Sigmoid colon (tissue), 4 donors: ENCODE results near the gene DENND10.

Experiments
- CTCF ChIP-seq, 4 experiments: fragments of 450-650 bp in 3 of 4; fragments of 200-600 bp in 1 of 4; IDR thresholded peaks; one replicate each; pipeline ENCODE4 v1.5.1; 2016 to 2019; ENCODE audit warnings: antibody characterized with exemption in 4 of 4, mild to moderate bottlenecking in 3 of 4, moderate library complexity in 2 of 4
- EP300 ChIP-seq, 4 donors: sonication (generic); formaldehyde crosslinking; IDR thresholded peaks; one replicate each; pipeline ENCODE4 v1.6.1; 2017; ENCODE audit warnings: antibody characterized with exemption in 4 of 4
- POLR2A ChIP-seq, 2 donors: fragments of 450-650 bp; IDR thresholded peaks; one replicate each; pipeline ENCODE4 v1.6.1; 2016; ENCODE audit warnings: antibody characterized with exemption in 2 of 2, mild to moderate bottlenecking in 2 of 2, moderate library complexity in 2 of 2
- POLR2AphosphoS5 ChIP-seq, 4 donors: sonication (generic); formaldehyde crosslinking; IDR thresholded peaks; one replicate each; pipeline ENCODE4 v1.6.1; 2017; ENCODE audit warnings: antibody characterized with exemption in 4 of 4

- TF ChIP-seq CTCF (IDR thresholded peaks at IDR 0.05): no peak
- no peak for TF ChIP-seq POLR2AphosphoS5 (IDR thresholded peaks at IDR 0.05)
- TF ChIP-seq POLR2A (IDR thresholded peaks at IDR 0.05): no peak
- no peak for TF ChIP-seq EP300 (IDR thresholded peaks at IDR 0.05)
Measured at GRCh38 chr10:119136084-119136483, 32.2 kb downstream of the DENND10 start.
